Measurements from ENCODE around the gene SULF2.

DNA sequence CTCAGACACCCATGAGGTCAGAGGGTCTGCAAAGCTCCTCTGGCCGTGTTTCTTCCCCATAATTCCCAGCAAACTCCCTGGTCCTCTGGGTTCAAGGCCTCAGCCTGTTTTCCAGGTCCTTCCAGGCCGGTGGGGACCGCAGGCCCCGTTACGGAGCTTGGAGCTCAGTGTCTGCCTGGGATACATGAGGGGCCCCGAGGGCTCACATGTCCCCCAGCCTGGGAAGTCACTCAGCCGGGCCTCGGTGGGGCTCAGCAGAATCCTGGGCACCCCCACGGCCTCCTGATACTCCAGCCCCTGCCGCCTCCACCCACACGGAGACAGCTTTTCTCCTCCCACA, 3.4 kb upstream of the SULF2 start:
- TF ChIP-seq, protein P1, sequence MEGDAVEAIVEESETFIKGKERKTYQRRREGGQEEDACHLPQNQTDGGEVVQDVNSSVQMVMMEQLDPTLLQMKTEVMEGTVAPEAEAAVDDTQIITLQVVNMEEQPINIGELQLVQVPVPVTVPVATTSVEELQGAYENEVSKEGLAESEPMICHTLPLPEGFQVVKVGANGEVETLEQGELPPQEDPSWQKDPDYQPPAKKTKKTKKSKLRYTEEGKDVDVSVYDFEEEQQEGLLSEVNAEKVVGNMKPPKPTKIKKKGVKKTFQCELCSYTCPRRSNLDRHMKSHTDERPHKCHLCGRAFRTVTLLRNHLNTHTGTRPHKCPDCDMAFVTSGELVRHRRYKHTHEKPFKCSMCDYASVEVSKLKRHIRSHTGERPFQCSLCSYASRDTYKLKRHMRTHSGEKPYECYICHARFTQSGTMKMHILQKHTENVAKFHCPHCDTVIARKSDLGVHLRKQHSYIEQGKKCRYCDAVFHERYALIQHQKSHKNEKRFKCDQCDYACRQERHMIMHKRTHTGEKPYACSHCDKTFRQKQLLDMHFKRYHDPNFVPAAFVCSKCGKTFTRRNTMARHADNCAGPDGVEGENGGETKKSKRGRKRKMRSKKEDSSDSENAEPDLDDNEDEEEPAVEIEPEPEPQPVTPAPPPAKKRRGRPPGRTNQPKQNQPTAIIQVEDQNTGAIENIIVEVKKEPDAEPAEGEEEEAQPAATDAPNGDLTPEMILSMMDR (IDR thresholded peaks at IDR 0.05; ENCODE audit: poor library complexity) = no peak
- TF ChIP-seq EZH2phosphoT487 (IDR thresholded peaks at IDR 0.05; ENCODE audit: low read depth, severe bottlenecking, unreplicated experiment) (no peak), EZH2 (IDR thresholded peaks at IDR 0.05; ENCODE audit: borderline replicate concordance) (no peak)

All from hepatocyte (in vitro differentiated cells).